Measurements from ENCODE around the gene MED19.
"Not testable (repeated sequence)": the region's sequence is repeated elsewhere in the genome, so short reads cannot be mapped to it uniquely, and the experiment has no call there.

The MED19 gene

GRCh38 chr11:57704932-57705331 is 7.1 kb downstream of the MED19 start:
- DNase-seq: no peak

GRCh38 chr11:57703341-57703740 is 8.7 kb downstream of the MED19 start:
- DNase-seq: no peak

GRCh38 chr11:57700425-57700824 is 11.6 kb downstream of the MED19 start:
- no peak for DNase-seq

- DNase-seq: no peak
Observed at GRCh38 chr11:57699813-57700212, 12.2 kb downstream of the MED19 start.

- DNase-seq: no peak
Observed at GRCh38 chr11:57698843-57699365, 13.1 kb downstream of the MED19 start.

GRCh38 chr11:57690474-57690873 is 21.5 kb downstream of the MED19 start:
- not testable (repeated sequence) for DNase-seq

- no peak for DNase-seq
Observed at GRCh38 chr11:57681168-57681567, 30.8 kb downstream of the MED19 start.

- no peak for DNase-seq
Observed at GRCh38 chr11:57680552-57680874, 31.5 kb downstream of the MED19 start.

- DNase-seq: no peak
Observed at GRCh38 chr11:57679396-57679795, 32.6 kb downstream of the MED19 start.

- no peak for DNase-seq
Observed at GRCh38 chr11:57675176-57675941, 36.7 kb downstream of the MED19 start.

- DNase-seq: no peak
Observed at GRCh38 chr11:57674251-57674650, 37.8 kb downstream of the MED19 start.

- no peak for DNase-seq
Observed at GRCh38 chr11:57668434-57668782, 43.6 kb downstream of the MED19 start.

GRCh38 chr11:57667736-57668433 is 44.1 kb downstream of the MED19 start, which contains the start of gene ZDHHC5:
Gene ZDHHC5 (plus strand): TSS chr11:57668114. CDS start chr11:57673091, 4,977 bp downstream.
- peak; percentile 100 for DNase-seq

GRCh38 chr11:57667117-57667735 is 44.8 kb downstream of the MED19 start:
- peak; percentile 100 for DNase-seq

- no peak for DNase-seq
Observed at GRCh38 chr11:57663975-57664374, 48.0 kb downstream of the MED19 start.

GRCh38 chr11:57662893-57663292 is 49.1 kb downstream of the MED19 start:
- no peak for DNase-seq

GRCh38 chr11:57659669-57660068 is 52.3 kb downstream of the MED19 start:
- no peak for DNase-seq

- no peak for DNase-seq
Observed at GRCh38 chr11:57658023-57658361, 54.0 kb downstream of the MED19 start.

GRCh38 chr11:57657194-57658022 is 54.6 kb downstream of the MED19 start, which contains the start of gene CLP1:
Gene CLP1 (plus strand): TSS chr11:57657762. CDS start chr11:57659477, 1,715 bp downstream.
- DNase-seq: peak; percentile 98

- DNase-seq: no peak
Observed at GRCh38 chr11:57656885-57657193, 55.2 kb downstream of the MED19 start.

Data from fibroblast of skin of abdomen (primary cell).